Neural progenitor cell (in vitro differentiated cells): ENCODE results near the gene TCF7L2. TPM values are rescaled to one million over a fixed set of nuclear protein-coding genes. Genes with fewer than 3 reads are reported as not detected.

Source experiments
- DNase-seq: peaks from one replicate; pipeline ENCODE4 v3.0.0-alpha.2; 2016; ENCODE audit warnings: low spot score
- H2AFZ ChIP-seq: fragments of 200-600 bp; sonication (generic); replicated peaks from 2 replicates; pipeline ENCODE4 v1.6.1; 2016; ENCODE audit warnings: antibody characterized with exemption
- H3F3A ChIP-seq: fragments of 200-600 bp; sonication (generic); 2 replicates; pipeline ENCODE4 v1.6.1; 2016; ENCODE audit warnings: antibody characterized with exemption, low read depth
- H3K27ac ChIP-seq: fragments of 200-600 bp; sonication (generic); 2 replicates; pipeline ENCODE4 v1.5.1; 2016; ENCODE audit warnings: mild to moderate bottlenecking
- H3K27me3 ChIP-seq: fragments of 200-600 bp; sonication (generic); 2 replicates; pipeline ENCODE4 v1.6.1; 2016; ENCODE audit warnings: mild to moderate bottlenecking, moderate library complexity
- H3K36me3 ChIP-seq: fragments of 200-600 bp; sonication (generic); 2 replicates; pipeline ENCODE4 v1.5.1; 2016
- H3K4me1 ChIP-seq: fragments of 200-600 bp; sonication (generic); 2 replicates; pipeline ENCODE4 v1.6.1; 2016; ENCODE audit warnings: mixed run types
- H3K4me2 ChIP-seq: fragments of 200-600 bp; sonication (generic); 2 replicates; pipeline ENCODE4 v1.6.1; 2016
- H3K4me3 ChIP-seq: fragments of 200-600 bp; sonication (generic); 2 replicates; pipeline ENCODE4 v1.5.1; 2016
- H3K79me2 ChIP-seq: fragments of 200-600 bp; sonication (generic); 2 replicates; pipeline ENCODE4 v1.6.1; 2016; ENCODE audit warnings: low read depth
- H3K9ac ChIP-seq: fragments of 200-600 bp; sonication (generic); 2 replicates; pipeline ENCODE4 v1.6.1; 2016
- H3K9me3 ChIP-seq: fragments of 200-600 bp; sonication (generic); 2 replicates; pipeline ENCODE4 v1.5.1; 2016; ENCODE audit warnings: low read depth
- H4K20me1 ChIP-seq: fragments of 200-600 bp; sonication (generic); 2 replicates; pipeline ENCODE4 v1.6.1; 2016; ENCODE audit warnings: low read depth
- H3K27ac Mint-ChIP-seq: 3 replicates; pipeline ENCODE4 v1.8.0; 2021; ENCODE audit warnings: mixed read lengths
- H3K27me3 Mint-ChIP-seq: 2 replicates; pipeline ENCODE4 v1.8.0; 2022; ENCODE audit warnings: low read depth, mild to moderate bottlenecking, inconsistent platforms, moderate library complexity, mixed read lengths; ENCODE audit not compliant: insufficient read depth
- H3K36me3 Mint-ChIP-seq: 3 replicates; pipeline ENCODE4 v1.8.0; 2021; ENCODE audit warnings: mixed read lengths
- H3K4me1 Mint-ChIP-seq: 3 replicates; pipeline ENCODE4 v1.8.0; 2021; ENCODE audit warnings: mixed read lengths
- H3K4me3 Mint-ChIP-seq: 3 replicates; pipeline ENCODE4 v1.8.0; 2021; ENCODE audit warnings: mild to moderate bottlenecking, moderate library complexity, mixed read lengths
- H3K9me3 Mint-ChIP-seq: 3 replicates; pipeline ENCODE4 v1.8.0; 2020; ENCODE audit warnings: mixed read lengths
- CTCF ChIP-seq: fragments of 200-600 bp; sonication (generic); IDR thresholded peaks from 2 replicates; pipeline ENCODE4 v1.5.1; 2017; ENCODE audit warnings: antibody characterized with exemption, mild to moderate bottlenecking
- EZH2 ChIP-seq: fragments of 200-600 bp; sonication (generic); IDR thresholded peaks from 2 replicates; pipeline ENCODE4 v1.6.1; 2017; ENCODE audit warnings: antibody characterized with exemption, mild to moderate bottlenecking, moderate library complexity
- EZH2phosphoT487 ChIP-seq: fragments of 200-600 bp; sonication (generic); IDR thresholded peaks from 2 replicates; pipeline ENCODE4 v1.6.1; 2017; ENCODE audit warnings: antibody characterized with exemption
- total RNA-seq: library from RNA; depleted of rRNA; stranded (reverse); fragments of >200 nt; gene quantifications from 2 replicates; pipeline ENCODE4 v1.2.3, GENCODE V29; 2015; ENCODE audit warnings: low replicate concordance

The TCF7L2 gene
- total RNA-seq, 1 donor from 2014 or later = 12.3 TPM

- Histone ChIP-seq H4K20me1 (peaks cover 50% of the 10 kb centered on the region), H3F3A (peaks cover 4% of the 10 kb centered on the region), H3K79me2 (peaks cover 88% of the 10 kb centered on the region), H3K27me3 (no peaks in the 10 kb centered on the region), H2AFZ (no peak overlapping the region), H3K9ac (no peak overlapping the region), H3K9me3 (no peaks in the 10 kb centered on the region), H3K4me3 (no peak overlapping the region), H3K27ac (no peak overlapping the region), H3K4me2 (no peak overlapping the region), H3K4me1 (peaks cover 9% of the 10 kb centered on the region), H3K36me3 (no peaks in the 10 kb centered on the region)
- Mint-ChIP-seq H3K27ac (no peak overlapping the region), H3K9me3 (no peaks in the 10 kb centered on the region), H3K4me3 (no peak overlapping the region), H3K36me3 (peaks cover 24% of the 10 kb centered on the region), H3K4me1 (peaks cover 25% of the 10 kb centered on the region), H3K27me3 (peaks cover 3% of the 10 kb centered on the region)
- no peak for DNase-seq
- TF ChIP-seq EZH2phosphoT487 (no peak), CTCF (no peak), EZH2 (no peak)
These were observed 137.3 kb downstream of the TCF7L2 start for GRCh38 chr10:113087165-113088029.

- Mint-ChIP-seq H3K4me1 (peaks cover 30% of the 10 kb centered on the region), H3K4me3 (no peak overlapping the region), H3K9me3 (no peaks in the 10 kb centered on the region), H3K36me3 (peaks cover 30% of the 10 kb centered on the region), H3K27me3 (peaks cover 3% of the 10 kb centered on the region), H3K27ac (no peak overlapping the region)
- H3K4me3 ChIP-seq = no peak overlapping the region
- H4K20me1 ChIP-seq = peaks cover 43% of the 10 kb centered on the region
- TF ChIP-seq EZH2phosphoT487 (no peak), CTCF (no peak), EZH2 (no peak)
- no peaks in the 10 kb centered on the region for H3K36me3 ChIP-seq
- DNase-seq = no peak
- H3K27me3 ChIP-seq = no peaks in the 10 kb centered on the region
- H3K4me1 ChIP-seq = peaks cover 9% of the 10 kb centered on the region
- no peak overlapping the region for H3K27ac ChIP-seq
- no peak overlapping the region for H3K4me2 ChIP-seq
- peaks cover 4% of the 10 kb centered on the region for H3F3A ChIP-seq
- peaks cover 86% of the 10 kb centered on the region for H3K79me2 ChIP-seq
- no peak overlapping the region for H2AFZ ChIP-seq
- H3K9me3 ChIP-seq = no peaks in the 10 kb centered on the region
- H3K9ac ChIP-seq = no peak overlapping the region
These were observed 138.1 kb downstream of the TCF7L2 start for GRCh38 chr10:113088194-113088593.

- peaks cover 30% of the 10 kb centered on the region for H3K36me3 Mint-ChIP-seq
- Histone ChIP-seq H2AFZ (no peak overlapping the region), H3K9me3 (no peaks in the 10 kb centered on the region), H3K79me2 (peaks cover 86% of the 10 kb centered on the region), H3K36me3 (no peaks in the 10 kb centered on the region), H3F3A (peaks cover 4% of the 10 kb centered on the region), H3K27me3 (no peaks in the 10 kb centered on the region), H3K4me2 (no peak overlapping the region), H3K27ac (no peak overlapping the region), H4K20me1 (peaks cover 40% of the 10 kb centered on the region), H3K4me3 (no peak overlapping the region), H3K4me1 (peaks cover 9% of the 10 kb centered on the region), H3K9ac (no peak overlapping the region)
- H3K27me3 Mint-ChIP-seq = peaks cover 3% of the 10 kb centered on the region
- no peak overlapping the region for H3K27ac Mint-ChIP-seq
- DNase-seq = no peak
- H3K4me3 Mint-ChIP-seq = no peak overlapping the region
- TF ChIP-seq EZH2 = no peak
- no peak for TF ChIP-seq EZH2phosphoT487
- no peak for TF ChIP-seq CTCF
- no peaks in the 10 kb centered on the region for H3K9me3 Mint-ChIP-seq
- peaks cover 39% of the 10 kb centered on the region for H3K4me1 Mint-ChIP-seq
These were observed 139.5 kb downstream of the TCF7L2 start for GRCh38 chr10:113089551-113089950.
